ENCODE measurements around the gene FHL3. TPM values are rescaled to one million over a fixed set of nuclear protein-coding genes. Genes with fewer than 3 reads are reported as not detected.

The FHL3 gene
- total and polyA plus RNA-seq, 9 of the 15 experiments (the other 6 are each of a cell fraction or from before 2014, with no cell fraction given) = 6.1 to 144 (median 34.1) TPM

GRCh38 chr1:38000529-38001455 lies 4.5 kb downstream of the FHL3 start (continued):
- TF ChIP-seq TEAD1 (CRISPR knock-in tag; IDR thresholded peaks at IDR 0.05) (0 out of 4 replicates have a peak, but pooled peaks of 1 of the 2 experiments have one; percentile 6), GABPB2 (CRISPR knock-in tag; conservative IDR thresholded peaks at IDR 0.05) (no peak), ZNF584 (CRISPR knock-in tag; IDR thresholded peaks at IDR 0.05; ENCODE audit: low read depth) (no peak), RBM17 (IDR thresholded peaks at IDR 0.05; ENCODE audit: borderline replicate concordance, low read depth, low read length) (no peak), EWSR1 (IDR thresholded peaks at IDR 0.05; ENCODE audit: borderline replicate concordance, low read depth, partially characterized antibody) (no peak), POLR2AphosphoS2 (IDR thresholded peaks at IDR 0.05; ENCODE audit: low read length) (no peak), DDX20 (tag; IDR thresholded peaks at IDR 0.05; ENCODE audit: low read depth) (no peak), TARDBP (IDR thresholded peaks at IDR 0.05) (no peak), ATF2 (CRISPR knock-in tag; IDR thresholded peaks at IDR 0.05) (0 out of 2 replicates have a peak, but pooled peaks have one; percentile 19), STAG1 (CRISPR knock-in tag; IDR thresholded peaks at IDR 0.05; ENCODE audit: borderline replicate concordance) (0 out of 2 replicates have a peak, but pooled peaks have one; percentile 9), THAP12 (CRISPR knock-in tag; IDR thresholded peaks at IDR 0.05) (no peak), ZNF175 (CRISPR knock-in tag; IDR thresholded peaks at IDR 0.05; ENCODE audit: low read depth) (peak; percentile 20; the same call in 1 of the 2 replicates), KAT2B (IDR thresholded peaks at IDR 0.05; ENCODE audit: low read depth, low read length) (no peak), BCLAF1 (IDR thresholded peaks at IDR 0.05; ENCODE audit: borderline replicate concordance in 1 of 2, control insufficient read depth in 1 of 2, low read depth in 2 of 2, low read length in 1 of 2) (no peak), ELF2 (CRISPR knock-in tag; IDR thresholded peaks at IDR 0.05) (no peak), HMG20B (CRISPR knock-in tag; IDR thresholded peaks at IDR 0.05) (no peak), ATF7 (IDR thresholded peaks at IDR 0.05) (peak; percentile 93), ZNF12 (CRISPR knock-in tag; IDR thresholded peaks at IDR 0.05) (no peak), KAT7 (CRISPR knock-in tag; IDR thresholded peaks at IDR 0.05; ENCODE audit: borderline replicate concordance) (no peak), KDM5B (IDR thresholded peaks at IDR 0.05; ENCODE audit: insufficient replicate concordance, low read depth, low read length) (peak; percentile 21)
